ENCODE data around the gene SMARCA1. TPM values are rescaled to one million over a fixed set of nuclear protein-coding genes. Genes with fewer than 3 reads are reported as not detected.

SMARCA1 gene
- total and polyA plus RNA-seq, 10 of the 15 experiments (the other 5 are each of a cell fraction or from before 2014, with no cell fraction given), result 0.02 to 0.31 (median 0.08) TPM; not detected in 3

- TF ChIP-seq ATF2 (IDR thresholded peaks at IDR 0.05; ENCODE audit: low read length), result no peak
- no peak for TF ChIP-seq GABPA (IDR thresholded peaks at IDR 0.05; ENCODE audit: low read depth)
- no peak for TF ChIP-seq ZZZ3 (IDR thresholded peaks at IDR 0.05; ENCODE audit: control insufficient read depth, insufficient read length, low read depth)
- no peak for TF ChIP-seq POLR2AphosphoS2 (IDR thresholded peaks at IDR 0.05; ENCODE audit: low read depth, low read length)
- TF ChIP-seq CHD2 (IDR thresholded peaks at IDR 0.05; ENCODE audit: borderline replicate concordance, low read depth, low read length), result no peak
These were observed 1.9 kb upstream of the SMARCA1 start (continued) for GRCh38 chrX:129525162-129525561.

- no peak overlapping the region for H3K27ac ChIP-seq (ENCODE audit: control insufficient read depth, insufficient read depth)
- ChIA-PET POLR2A (no interaction called here), RAD21 (ENCODE audit: unreplicated experiment) (no interaction called here), CTCF (no interaction called here), SMC1A (ENCODE audit: uncharacterized antibody, unreplicated experiment) (interaction anchor here (0.9 kb wide), 1 partner anchor 14 kb away, joined by 3 read pairs; no protein-coding TSS in a partner anchor)
- no peak overlapping the region for H3K4me2 ChIP-seq (ENCODE audit: control insufficient read depth, insufficient read depth)
- H3K4me1 ChIP-seq (ENCODE audit: control insufficient read depth, insufficient read depth, low read length), result no peaks in the 10 kb centered on the region
- no peaks in the 10 kb centered on the region for H3K36me3 ChIP-seq (ENCODE audit: control insufficient read depth in 2 of 2, insufficient read depth in 2 of 2, low read length in 1 of 2)
- DNase-seq (ENCODE audit: low read depth, low spot score) (no peak), FAIRE-seq (no peak), ATAC-seq (no peak)
- in situ Hi-C loops (cut with MboI), result no loop called here
- H2AFZ ChIP-seq (ENCODE audit: control insufficient read depth, low read depth, low read length), result no peak overlapping the region
- no peaks in the 10 kb centered on the region for H3K79me2 ChIP-seq (ENCODE audit: control insufficient read depth, insufficient read depth, low read length)
- H3K4me3 ChIP-seq, result no peak overlapping the region
- intact Hi-C loops (cut with micrococcal nuclease; ENCODE audit: unreplicated experiment), result no loop called here
- H3K9ac ChIP-seq (ENCODE audit: control insufficient read depth, insufficient read depth, low read length), result no peak overlapping the region
- BruUV-seq (replicated peaks), result no TSS peak
- no peaks in the 10 kb centered on the region; a peak in 1 of 4 replicates for H3K27me3 ChIP-seq (replicated peaks in 1 of 2; ENCODE audit: control insufficient read depth in 2 of 2, insufficient read depth in 2 of 2, low read length in 1 of 2)
- 37% methylated on average over 3 of the region's 3 CpGs for WGBS (ENCODE audit: insufficient coverage, insufficient replicate concordance, low lambda C conversion rate, missing lambda C conversion rate)
- no peaks in the 10 kb centered on the region for H3K9me3 ChIP-seq (replicated peaks; ENCODE audit: control insufficient read depth, insufficient read depth, low read length)
- H4K20me1 ChIP-seq (ENCODE audit: control insufficient read depth, insufficient read depth), result no peaks in the 10 kb centered on the region
- TF ChIP-seq ZNF687 (IDR thresholded peaks at IDR 0.05), result no peak
- TF ChIP-seq HCFC1 (IDR thresholded peaks at IDR 0.05; ENCODE audit: low read length), result no peak
- no peak for TF ChIP-seq MTA3 (IDR thresholded peaks at IDR 0.05; ENCODE audit: borderline replicate concordance, low read length)
- no peak for TF ChIP-seq PAX8 (IDR thresholded peaks at IDR 0.05)
- TF ChIP-seq ELK1 (IDR thresholded peaks at IDR 0.05; ENCODE audit: low read depth, low read length), result no peak
- no peak for TF ChIP-seq EP300 (IDR thresholded peaks at IDR 0.05; ENCODE audit: borderline replicate concordance in 1 of 2, control insufficient read depth in 1 of 2, low read depth in 2 of 2, low read length in 2 of 2)
- TF ChIP-seq CEBPZ (IDR thresholded peaks at IDR 0.05; ENCODE audit: low read depth, low read length), result no peak
These were observed 1.1 kb upstream of the SMARCA1 start for GRCh38 chrX:129524250-129524850.

Data from GM12878 (cell line).